HG03457 (cell line): ENCODE measurements around the gene TMEM39A.

Experiments
- ATAC-seq: cut with Tn5 transposase; IDR thresholded peaks from one replicate; pipeline ENCODE4 v1.9.1; 2021; ENCODE audit warnings: moderate number of reproducible peaks; ENCODE audit not compliant: unreplicated experiment

The TMEM39A gene

GRCh38 chr3:119401503-119402440 is 61.6 kb downstream of the TMEM39A start:
- ATAC-seq = no peak

- no peak for ATAC-seq
Measured at GRCh38 chr3:119401069-119401468, 62.3 kb downstream of the TMEM39A start.

GRCh38 chr3:119400466-119400865 is 62.9 kb downstream of the TMEM39A start:
- no peak for ATAC-seq

- no peak for ATAC-seq
Measured at GRCh38 chr3:119396870-119397269, 66.5 kb downstream of the TMEM39A start.

GRCh38 chr3:119395923-119396358 is 67.5 kb downstream of the TMEM39A start:
- peak; percentile 57 for ATAC-seq

GRCh38 chr3:119388577-119388976 is 74.8 kb downstream of the TMEM39A start:
- ATAC-seq = no peak

GRCh38 chr3:119382134-119382533 is 81.3 kb downstream of the TMEM39A start:
- ATAC-seq = no peak

- no peak for ATAC-seq
Measured at GRCh38 chr3:119380697-119381096, 82.7 kb downstream of the TMEM39A start.
